ENCODE measurements around the gene ACD.
A peak's percentile ranks its signal among the peaks of the same experiment; 100 is the strongest.

DNA sequence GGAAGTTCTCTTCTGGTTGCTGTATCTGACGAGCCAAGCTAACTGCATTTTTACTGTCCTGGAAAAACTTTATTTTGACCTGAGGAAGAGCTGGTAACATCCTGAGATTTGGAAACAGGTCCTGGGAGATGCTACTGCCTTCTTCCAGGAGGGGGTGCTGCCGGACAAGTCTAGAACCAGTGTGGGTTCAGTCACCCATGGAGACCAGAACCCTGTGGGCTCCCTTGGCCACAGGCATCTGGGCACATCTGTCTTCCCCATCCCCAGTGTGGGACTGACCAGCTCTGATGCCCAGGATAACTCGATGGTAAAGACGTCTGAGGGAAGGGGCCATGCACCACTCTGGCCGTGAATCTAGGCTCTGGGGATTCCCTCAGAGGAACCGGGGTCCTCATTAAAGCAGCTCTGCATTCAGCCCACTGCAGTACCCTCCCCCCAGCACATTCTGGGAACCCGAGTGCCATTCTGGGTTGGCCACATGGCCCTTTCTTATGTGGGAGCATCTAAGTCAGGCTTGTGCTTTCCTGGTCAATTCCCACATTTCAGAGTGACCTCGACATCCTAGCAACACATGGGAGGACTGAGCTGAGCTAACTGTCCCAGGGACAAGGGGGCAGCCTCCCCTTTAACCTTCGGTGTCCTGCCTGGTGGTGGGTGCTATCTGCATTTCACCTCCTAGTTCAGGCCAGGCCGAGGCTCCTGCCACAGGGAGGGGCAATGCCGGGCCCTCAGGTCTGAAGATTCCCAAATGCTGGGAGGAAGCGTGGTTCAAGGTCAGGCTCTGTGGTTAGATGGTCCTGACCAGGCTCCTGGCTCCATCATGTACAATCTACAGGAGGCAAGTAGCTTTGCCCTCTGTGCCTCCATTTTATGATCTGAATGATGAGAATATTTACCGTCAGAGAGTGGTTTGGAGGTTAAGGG is 12.9 kb upstream of the ACD start:
- TF ChIP-seq, protein P1, sequence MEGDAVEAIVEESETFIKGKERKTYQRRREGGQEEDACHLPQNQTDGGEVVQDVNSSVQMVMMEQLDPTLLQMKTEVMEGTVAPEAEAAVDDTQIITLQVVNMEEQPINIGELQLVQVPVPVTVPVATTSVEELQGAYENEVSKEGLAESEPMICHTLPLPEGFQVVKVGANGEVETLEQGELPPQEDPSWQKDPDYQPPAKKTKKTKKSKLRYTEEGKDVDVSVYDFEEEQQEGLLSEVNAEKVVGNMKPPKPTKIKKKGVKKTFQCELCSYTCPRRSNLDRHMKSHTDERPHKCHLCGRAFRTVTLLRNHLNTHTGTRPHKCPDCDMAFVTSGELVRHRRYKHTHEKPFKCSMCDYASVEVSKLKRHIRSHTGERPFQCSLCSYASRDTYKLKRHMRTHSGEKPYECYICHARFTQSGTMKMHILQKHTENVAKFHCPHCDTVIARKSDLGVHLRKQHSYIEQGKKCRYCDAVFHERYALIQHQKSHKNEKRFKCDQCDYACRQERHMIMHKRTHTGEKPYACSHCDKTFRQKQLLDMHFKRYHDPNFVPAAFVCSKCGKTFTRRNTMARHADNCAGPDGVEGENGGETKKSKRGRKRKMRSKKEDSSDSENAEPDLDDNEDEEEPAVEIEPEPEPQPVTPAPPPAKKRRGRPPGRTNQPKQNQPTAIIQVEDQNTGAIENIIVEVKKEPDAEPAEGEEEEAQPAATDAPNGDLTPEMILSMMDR (IDR thresholded peaks at IDR 0.05) = peak; percentile 73 to 84 (median 79)
- TF ChIP-seq POLR2A (IDR thresholded peaks at IDR 0.05) = no peak
